HEK293T (cell line): Measurements from ENCODE around the gene HSPBP1.

ENCODE experiments used
- ARNT ChIP-seq: fragments of 450-650 bp; IDR thresholded peaks from 2 replicates; pipeline ENCODE4 v1.6.1; 2017; ENCODE audit warnings: mild to moderate bottlenecking
- BHLHE40 ChIP-seq: fragments of 450-650 bp; IDR thresholded peaks from 2 replicates; pipeline ENCODE4 v1.6.1; 2016; ENCODE audit warnings: mild to moderate bottlenecking, moderate library complexity, borderline replicate concordance
- ELF4 ChIP-seq: fragments of 450-650 bp; IDR thresholded peaks from 2 replicates; pipeline ENCODE4 v1.6.1; 2017; ENCODE audit warnings: antibody characterized with exemption
- FOXA1 ChIP-seq: fragments of 450-650 bp; IDR thresholded peaks from 2 replicates; pipeline ENCODE4 v1.6.1; 2016; ENCODE audit warnings: mild to moderate bottlenecking
- FOXK2 ChIP-seq: fragments of 450-650 bp; IDR thresholded peaks from 2 replicates; pipeline ENCODE4 v1.6.1; 2016; ENCODE audit warnings: mild to moderate bottlenecking
- FOXM1 ChIP-seq: fragments of 450-650 bp; IDR thresholded peaks from 2 replicates; pipeline ENCODE4 v1.6.1; 2017; ENCODE audit warnings: mild to moderate bottlenecking, borderline replicate concordance
- L3MBTL2 ChIP-seq: fragments of 450-650 bp; conservative IDR thresholded peaks from 2 replicates; pipeline ENCODE4 v1.6.1; 2016; ENCODE audit warnings: mild to moderate bottlenecking
- SP1 ChIP-seq: fragments of 450-650 bp; IDR thresholded peaks from 2 replicates; pipeline ENCODE4 v1.6.1; 2017

- TF ChIP-seq SP1 (no peak), ARNT (no peak), ELF4 (no peak), BHLHE40 (no peak), FOXK2 (no peak), FOXM1 (no peak), FOXA1 (no peak), L3MBTL2 (no peak)
Observed at GRCh38 chr19:55311797-55312196, 31.9 kb upstream of the HSPBP1 start.
